ENCODE results near the gene ARHGAP27. TPM values are rescaled to one million over a fixed set of nuclear protein-coding genes. Genes with fewer than 3 reads are reported as not detected.

Gene ARHGAP27
- total RNA-seq, 1 donor from 2014 or later, result 155 TPM

GRCh38 chr17:45394091-45394490 lies 38.6 kb downstream of the ARHGAP27 start:
- H3K4me1 Mint-ChIP-seq (ENCODE audit: unreplicated experiment), result peaks cover 12% of the 10 kb centered on the region
- H3K27ac Mint-ChIP-seq (ENCODE audit: unreplicated experiment), result no peak overlapping the region
- no peak overlapping the region for H3K4me3 Mint-ChIP-seq (ENCODE audit: unreplicated experiment)
- DNase-seq (ENCODE audit: low spot score), result no peak
- peaks cover 22% of the 10 kb centered on the region for H3K36me3 Mint-ChIP-seq (ENCODE audit: low read depth, unreplicated experiment)
- no peaks in the 10 kb centered on the region for H3K9me3 Mint-ChIP-seq (ENCODE audit: unreplicated experiment)
- no peak for TF ChIP-seq CTCF (IDR thresholded peaks at IDR 0.05; ENCODE audit: unreplicated experiment)
- H3K27me3 Mint-ChIP-seq (ENCODE audit: unreplicated experiment), result peaks cover 12% of the 10 kb centered on the region

GRCh38 chr17:45393411-45393810 lies 39.3 kb downstream of the ARHGAP27 start:
- no peak for DNase-seq (ENCODE audit: low spot score)
- Mint-ChIP-seq H3K27ac (ENCODE audit: unreplicated experiment) (no peak overlapping the region), H3K9me3 (ENCODE audit: unreplicated experiment) (peaks cover 3% of the 10 kb centered on the region), H3K4me1 (ENCODE audit: unreplicated experiment) (peaks cover 12% of the 10 kb centered on the region), H3K4me3 (ENCODE audit: unreplicated experiment) (no peak overlapping the region), H3K36me3 (ENCODE audit: low read depth, unreplicated experiment) (peaks cover 17% of the 10 kb centered on the region), H3K27me3 (ENCODE audit: unreplicated experiment) (peaks cover 12% of the 10 kb centered on the region)
- TF ChIP-seq CTCF (IDR thresholded peaks at IDR 0.05; ENCODE audit: unreplicated experiment), result no peak

- peaks cover 14% of the 10 kb centered on the region for H3K27me3 Mint-ChIP-seq (ENCODE audit: unreplicated experiment)
- no peak for TF ChIP-seq CTCF (IDR thresholded peaks at IDR 0.05; ENCODE audit: unreplicated experiment)
- peaks cover 7% of the 10 kb centered on the region for H3K36me3 Mint-ChIP-seq (ENCODE audit: low read depth, unreplicated experiment)
- peaks cover 3% of the 10 kb centered on the region for H3K9me3 Mint-ChIP-seq (ENCODE audit: unreplicated experiment)
- peaks cover 8% of the 10 kb centered on the region for H3K4me1 Mint-ChIP-seq (ENCODE audit: unreplicated experiment)
- H3K4me3 Mint-ChIP-seq (ENCODE audit: unreplicated experiment), result no peak overlapping the region
- no peak for DNase-seq (ENCODE audit: low spot score)
- peak overlapping the region; percentile 62 for H3K27ac Mint-ChIP-seq (ENCODE audit: unreplicated experiment)
Observed at GRCh38 chr17:45391918-45392317, 40.8 kb downstream of the ARHGAP27 start.

GRCh38 chr17:45391291-45391690 lies 41.4 kb downstream of the ARHGAP27 start:
- Mint-ChIP-seq H3K27me3 (ENCODE audit: unreplicated experiment) (peaks cover 13% of the 10 kb centered on the region), H3K4me1 (ENCODE audit: unreplicated experiment) (peaks cover 7% of the 10 kb centered on the region), H3K4me3 (ENCODE audit: unreplicated experiment) (no peak overlapping the region), H3K9me3 (ENCODE audit: unreplicated experiment) (peaks cover 3% of the 10 kb centered on the region), H3K36me3 (ENCODE audit: low read depth, unreplicated experiment) (peaks cover 6% of the 10 kb centered on the region), H3K27ac (ENCODE audit: unreplicated experiment) (peak overlapping the region; percentile 62)
- no peak for DNase-seq (ENCODE audit: low spot score)
- no peak for TF ChIP-seq CTCF (IDR thresholded peaks at IDR 0.05; ENCODE audit: unreplicated experiment)

GRCh38 chr17:45389354-45389753 lies 43.3 kb downstream of the ARHGAP27 start:
- H3K4me3 Mint-ChIP-seq (ENCODE audit: unreplicated experiment), result no peak overlapping the region
- H3K27ac Mint-ChIP-seq (ENCODE audit: unreplicated experiment), result no peak overlapping the region
- peaks cover 6% of the 10 kb centered on the region for H3K36me3 Mint-ChIP-seq (ENCODE audit: low read depth, unreplicated experiment)
- H3K9me3 Mint-ChIP-seq (ENCODE audit: unreplicated experiment), result peaks cover 3% of the 10 kb centered on the region
- peaks cover 13% of the 10 kb centered on the region for H3K27me3 Mint-ChIP-seq (ENCODE audit: unreplicated experiment)
- no peak for TF ChIP-seq CTCF (IDR thresholded peaks at IDR 0.05; ENCODE audit: unreplicated experiment)
- peaks cover 4% of the 10 kb centered on the region for H3K4me1 Mint-ChIP-seq (ENCODE audit: unreplicated experiment)
- no peak for DNase-seq (ENCODE audit: low spot score)

All from endothelial cell (in vitro differentiated cells).